NCI-H748 treated with DMSO at 0.1 percent for 48 hours (cell line): ENCODE measurements around the gene USB1.
A peak's percentile ranks its signal among the peaks of the same experiment; 100 is the strongest.

Experiments used
- DNase-seq: peaks from one replicate; lab custom pipeline; 2025; lab: John Stamatoyannopoulos, UW

Gene USB1, protein sequence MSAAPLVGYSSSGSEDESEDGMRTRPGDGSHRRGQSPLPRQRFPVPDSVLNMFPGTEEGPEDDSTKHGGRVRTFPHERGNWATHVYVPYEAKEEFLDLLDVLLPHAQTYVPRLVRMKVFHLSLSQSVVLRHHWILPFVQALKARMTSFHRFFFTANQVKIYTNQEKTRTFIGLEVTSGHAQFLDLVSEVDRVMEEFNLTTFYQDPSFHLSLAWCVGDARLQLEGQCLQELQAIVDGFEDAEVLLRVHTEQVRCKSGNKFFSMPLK

DNA sequence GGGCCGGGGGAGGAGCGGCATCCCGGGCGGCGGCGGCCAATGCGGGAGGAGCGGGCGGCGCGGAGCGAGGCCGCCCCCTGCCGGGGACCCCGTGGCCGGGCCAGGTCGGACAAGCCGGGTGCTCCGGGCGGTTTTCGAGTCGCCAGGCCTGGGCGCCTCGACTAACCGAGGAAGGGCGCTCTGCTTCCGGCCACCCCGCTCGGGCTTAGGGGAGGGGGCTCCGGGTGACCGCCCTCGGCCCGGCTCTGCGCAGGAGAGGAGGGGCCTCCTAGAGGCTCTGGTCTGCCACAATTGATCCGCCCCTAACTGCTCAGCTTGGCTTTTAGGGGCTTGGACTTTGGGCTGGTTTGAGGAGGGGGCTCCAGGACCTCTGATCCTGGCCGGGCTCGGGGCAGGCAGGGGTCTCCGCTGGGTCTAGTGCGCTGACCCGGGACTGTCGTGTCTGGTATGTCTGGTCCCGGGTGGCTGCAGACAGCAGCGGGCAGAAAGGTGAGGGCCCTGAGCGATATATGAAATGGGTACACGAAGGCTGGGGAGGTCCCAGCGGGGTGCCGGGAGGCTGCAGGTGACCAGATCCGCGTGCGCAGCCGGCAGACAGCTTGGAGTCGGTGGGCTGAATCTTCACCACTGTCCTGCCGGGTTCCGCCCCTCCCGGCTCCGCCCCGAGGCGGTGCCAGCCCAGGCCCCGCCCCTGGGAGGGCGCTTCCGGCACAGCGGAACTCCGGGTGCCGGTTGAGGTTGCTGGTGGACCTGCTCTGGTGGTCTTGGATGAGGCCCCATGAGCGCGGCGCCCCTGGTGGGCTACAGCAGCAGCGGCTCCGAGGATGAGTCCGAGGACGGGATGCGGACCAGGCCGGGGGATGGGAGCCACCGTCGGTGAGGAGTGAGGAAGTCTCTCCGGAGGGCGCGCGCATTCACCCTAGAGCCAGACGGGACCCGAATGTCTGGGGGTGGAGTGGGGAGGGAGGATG is at the start of gene USB1:
USB1 (plus strand) TSS at position 702 of the 971 bp plus-strand sequence; CDS start at position 779, 77 bp downstream.
- DNase-seq: peak; percentile 39

DNA sequence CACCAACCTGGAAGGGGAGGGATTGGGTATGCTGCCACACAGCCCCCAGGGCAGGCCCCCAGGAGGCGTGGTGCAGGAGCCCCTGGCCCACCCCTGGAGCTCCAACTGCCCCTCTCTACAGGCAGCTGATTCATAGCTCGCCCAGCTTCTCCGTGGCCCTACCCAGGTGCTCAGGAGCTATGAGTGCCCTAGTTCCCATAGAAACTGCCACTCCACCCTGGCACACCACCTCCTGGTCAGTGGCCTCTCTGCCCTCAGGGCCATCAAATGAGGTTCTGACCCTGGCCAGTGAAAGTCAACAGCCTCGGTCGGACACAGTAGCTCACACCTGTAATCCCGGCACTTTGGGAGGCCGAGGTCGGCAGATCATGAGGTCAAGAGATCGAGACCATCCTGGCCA is 48.3 kb upstream of the USB1 start:
- no peak for DNase-seq

DNA sequence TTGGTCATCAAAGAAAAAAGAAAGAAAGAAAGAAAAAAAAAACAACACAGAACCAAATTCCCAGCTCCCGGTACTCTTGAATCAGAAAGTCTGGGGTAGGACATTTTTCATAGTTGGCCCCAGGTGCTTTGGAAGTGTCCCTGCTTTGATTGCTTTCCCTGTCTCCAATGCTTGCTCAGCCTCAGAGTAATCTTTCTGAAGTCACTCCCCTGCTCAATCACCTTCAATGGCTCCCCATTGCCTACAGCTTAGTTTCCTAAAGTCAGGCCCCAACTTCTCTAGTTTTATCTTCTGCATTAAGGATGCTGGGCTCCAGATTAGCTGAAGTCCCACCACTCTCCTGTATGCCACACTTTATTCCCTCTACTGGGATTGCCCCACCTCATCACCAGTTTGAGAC is 47.4 kb upstream of the USB1 start:
- no peak for DNase-seq

DNA sequence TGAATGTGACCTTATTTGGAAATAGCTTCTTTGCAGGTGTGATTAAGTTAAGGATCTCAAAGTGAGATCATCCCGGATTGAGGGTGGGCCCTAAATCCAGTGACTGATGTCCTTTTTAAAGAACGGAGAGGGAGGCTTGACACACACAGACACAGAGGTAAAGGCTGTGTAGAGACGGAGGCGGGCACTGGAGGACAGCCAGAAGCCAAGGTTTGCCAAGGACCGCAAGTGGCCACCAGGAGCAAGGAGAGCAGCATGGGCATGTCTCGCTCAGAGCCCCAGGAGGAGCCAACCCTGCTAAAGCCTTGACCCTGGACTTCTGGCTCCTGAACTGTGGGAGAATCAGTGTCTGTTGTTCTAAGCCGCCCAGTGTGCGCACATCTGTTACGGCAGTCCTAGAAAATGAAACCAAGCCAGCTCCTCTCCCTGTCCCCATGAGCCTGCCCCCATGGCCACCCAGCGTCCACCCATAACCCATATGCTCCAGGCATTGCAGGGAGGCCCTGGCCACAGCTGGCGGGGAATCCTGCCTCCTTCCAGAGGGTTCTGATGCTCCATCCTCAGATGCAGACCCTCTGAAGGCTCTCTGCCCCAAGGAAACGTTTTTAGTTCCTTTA is 45.5 kb upstream of the USB1 start:
- DNase-seq: no peak

DNA sequence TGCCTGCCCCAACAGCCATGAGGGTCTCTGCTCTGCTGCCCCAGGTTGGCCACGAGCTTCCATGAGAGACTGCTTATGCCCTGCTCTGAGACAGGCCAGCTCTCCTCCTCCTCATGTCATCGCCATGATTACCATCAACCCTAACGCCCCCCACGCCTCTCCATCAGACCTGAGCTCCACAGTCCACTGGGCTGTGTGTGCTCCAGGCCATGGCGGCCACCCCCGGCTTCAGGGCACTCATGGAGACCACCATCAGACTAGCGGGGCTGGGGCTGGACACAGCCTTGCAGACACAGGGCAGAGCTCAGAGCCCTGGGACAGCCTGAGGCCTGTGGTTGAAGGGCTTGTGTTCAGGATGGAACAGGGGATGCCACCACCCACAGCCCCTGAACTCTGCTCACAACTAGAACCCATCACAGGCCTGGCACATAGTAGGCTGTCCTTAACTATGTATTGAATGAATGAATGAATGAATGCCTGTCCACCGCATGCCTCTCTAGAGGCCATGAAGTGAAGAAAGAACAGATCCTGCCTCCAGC is 44.9 kb upstream of the USB1 start:
- no peak for DNase-seq

DNA sequence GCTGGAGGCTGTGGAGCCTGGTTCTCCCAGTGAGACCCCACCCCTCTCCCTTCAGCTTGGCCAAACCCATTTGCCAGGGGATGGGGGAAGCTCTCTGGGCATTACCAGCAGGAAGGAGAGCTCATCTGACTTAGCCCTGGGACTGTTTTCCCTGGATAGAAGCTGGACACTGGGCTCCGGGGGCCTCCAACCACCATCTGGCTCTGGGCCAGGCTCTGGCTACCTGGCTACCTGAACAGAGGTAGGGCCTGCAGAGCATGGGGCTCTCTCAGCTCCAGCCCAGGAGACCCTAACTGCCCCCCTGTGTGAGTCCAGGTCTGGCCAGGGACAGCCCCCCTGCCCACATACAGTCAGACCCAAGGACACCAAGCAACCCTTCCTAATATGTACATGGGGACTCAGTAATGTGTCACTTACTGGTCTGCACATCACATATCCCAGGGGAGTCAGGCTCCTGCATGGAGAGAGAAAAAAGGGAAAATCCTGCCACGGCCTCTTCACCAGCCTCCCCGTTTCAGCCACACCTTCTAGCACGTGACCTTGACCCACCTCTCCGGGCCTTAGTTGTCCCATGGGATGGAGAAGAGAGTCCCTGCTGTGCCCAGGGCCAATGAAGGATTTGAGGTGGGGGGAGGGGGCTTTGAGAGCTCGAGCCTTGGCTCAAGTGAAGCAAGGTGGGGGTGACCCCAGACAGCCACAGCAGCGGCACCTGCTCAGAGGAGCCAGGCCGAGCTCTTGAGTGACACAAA is 44.1 kb upstream of the USB1 start:
- no peak for DNase-seq

DNA sequence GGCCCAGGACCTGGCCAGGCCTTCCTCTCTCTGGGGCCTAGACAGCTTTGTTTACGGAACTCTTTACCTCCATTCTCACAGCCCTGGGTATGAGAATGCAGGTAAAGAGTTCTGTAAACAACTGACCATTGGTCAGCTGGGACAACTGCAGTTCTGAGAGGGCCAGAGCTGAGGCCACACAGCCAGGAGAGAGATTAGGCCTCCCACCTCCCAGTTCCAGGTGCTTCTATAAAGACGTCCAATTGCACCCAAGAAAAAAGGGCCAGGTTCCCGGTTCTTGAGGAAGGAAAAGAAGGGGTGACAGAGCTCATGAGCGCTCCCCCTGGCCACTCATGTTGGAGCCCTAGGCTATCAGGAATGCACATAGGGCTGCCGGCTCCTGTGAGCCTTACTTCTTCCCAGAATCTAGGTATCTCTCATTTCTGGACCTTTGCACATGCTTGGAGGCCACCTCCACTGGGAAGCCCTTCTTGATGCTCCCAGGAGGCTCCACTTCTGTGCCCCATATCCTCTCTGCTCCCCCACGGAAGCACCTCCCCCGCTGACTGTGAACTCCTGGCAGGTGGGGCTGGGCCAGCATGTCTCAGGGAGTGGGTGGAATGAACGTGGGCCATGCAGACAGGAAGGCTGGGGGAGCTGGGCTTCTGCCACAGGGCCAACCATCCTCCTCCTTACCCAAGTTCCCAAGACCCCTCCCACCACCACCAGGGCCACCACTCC is 43.4 kb upstream of the USB1 start:
- DNase-seq: no peak

DNA sequence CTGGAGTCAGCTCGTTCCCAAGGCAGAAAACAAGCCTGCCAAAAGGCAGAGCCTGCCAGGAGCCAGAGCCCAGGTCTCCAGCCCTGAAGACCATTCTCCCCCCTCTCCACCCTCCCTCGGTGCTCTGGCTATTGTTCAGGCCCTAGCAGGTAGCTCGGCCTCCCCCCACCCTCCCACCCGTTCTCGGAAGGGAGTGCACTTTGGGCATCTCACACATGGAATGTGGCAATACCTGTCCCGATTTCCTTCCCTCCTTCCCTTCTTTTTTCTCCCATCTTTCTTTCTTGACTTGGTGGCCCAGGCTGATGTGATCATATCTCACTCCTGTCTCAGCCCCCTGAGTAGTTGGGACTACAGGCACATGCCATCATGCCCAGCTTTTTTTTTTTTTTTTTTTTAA is 42.7 kb upstream of the USB1 start:
- DNase-seq: no peak

DNA sequence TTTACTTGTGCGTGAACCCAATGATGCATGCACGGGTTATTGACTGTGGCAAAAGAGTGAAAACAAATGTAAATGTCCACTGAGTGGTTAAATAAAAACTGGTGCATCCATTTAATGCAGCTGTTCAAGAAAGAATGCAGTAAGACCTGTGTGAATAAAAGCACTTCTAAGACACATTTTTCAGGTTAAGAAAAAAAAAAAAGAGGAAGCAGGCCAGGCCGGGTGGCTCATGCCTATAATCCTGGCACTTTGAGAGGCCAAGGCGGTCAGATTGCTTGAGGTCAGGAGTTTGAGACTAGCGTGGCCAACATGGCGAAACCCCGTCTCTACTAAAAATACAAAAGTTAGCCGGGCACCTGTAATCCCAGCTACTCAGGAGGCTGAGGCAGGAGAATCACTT is 42.1 kb upstream of the USB1 start:
- DNase-seq: no peak

DNA sequence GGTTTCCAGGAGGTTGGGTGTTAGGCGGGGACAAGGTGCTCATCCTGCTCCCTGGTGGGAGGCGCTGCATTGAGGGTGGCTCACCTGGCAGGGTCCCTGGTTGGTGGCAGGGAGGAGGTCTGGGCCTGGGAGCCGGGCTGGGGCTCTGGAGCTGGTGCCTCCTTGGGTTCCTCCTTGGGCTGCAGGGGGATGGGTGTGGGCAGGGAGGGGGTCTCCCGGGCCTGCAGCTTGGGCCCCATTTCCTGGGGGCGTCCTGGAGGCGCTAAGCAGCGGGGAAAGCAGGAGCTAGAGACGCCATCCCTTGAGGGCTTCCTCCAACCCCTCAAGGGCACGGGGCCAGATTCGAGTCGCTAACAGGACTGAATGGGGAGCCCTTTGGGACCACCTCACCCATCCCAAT is 41.4 kb upstream of the USB1 start:
- DNase-seq: no peak

DNA sequence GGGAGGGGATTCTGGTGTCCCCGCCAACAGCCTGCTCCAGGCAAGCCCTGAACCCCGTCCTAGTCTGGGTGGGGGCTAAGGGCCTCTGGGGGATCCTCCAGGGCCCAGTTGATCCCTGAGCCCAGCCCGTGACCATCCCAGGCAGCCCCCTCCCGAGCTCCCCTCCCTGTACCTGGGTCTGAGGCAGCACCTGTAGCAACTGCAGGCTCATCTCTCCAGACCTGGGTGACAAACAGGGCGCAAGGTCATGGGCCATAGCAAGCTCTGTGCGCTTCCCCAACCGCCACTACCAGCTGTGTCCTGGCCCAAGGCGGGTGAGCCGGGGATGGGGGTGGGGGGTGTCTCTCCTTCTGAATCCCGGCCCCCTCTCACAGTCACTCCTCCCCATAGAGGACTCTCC is 40.9 kb upstream of the USB1 start:
- no peak for DNase-seq

DNA sequence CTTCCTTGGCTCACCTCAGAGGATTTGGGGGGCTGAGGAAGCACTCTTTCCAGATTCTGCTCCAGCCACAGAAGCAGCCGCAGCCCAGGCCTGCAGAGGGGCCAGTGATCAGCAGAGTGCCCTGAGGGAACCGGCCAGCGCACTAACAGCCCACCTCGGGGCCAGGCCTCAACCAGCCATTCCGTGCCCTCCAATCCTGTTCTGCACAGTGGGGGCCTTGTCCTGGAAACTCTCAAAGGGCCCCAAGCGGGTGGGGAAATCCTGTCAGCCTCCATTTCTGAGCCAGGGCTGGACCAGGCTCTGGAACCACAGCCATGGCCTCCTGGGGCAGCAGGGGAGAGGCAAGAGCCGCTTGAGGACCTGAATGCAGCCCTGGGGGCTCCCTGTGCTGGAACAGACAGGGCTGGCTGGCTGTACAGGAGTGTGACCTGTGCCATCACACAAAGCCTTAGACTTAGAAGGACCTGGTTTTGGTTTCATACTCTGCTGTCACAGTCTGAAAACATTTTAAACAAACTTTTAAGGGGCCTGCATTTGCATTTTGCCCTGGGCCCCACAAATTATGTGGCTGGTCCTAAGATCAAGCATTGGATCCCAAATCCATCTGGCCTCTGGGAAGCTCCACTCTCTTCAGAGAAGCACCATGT is 40.3 kb upstream of the USB1 start:
- DNase-seq: no peak

DNA sequence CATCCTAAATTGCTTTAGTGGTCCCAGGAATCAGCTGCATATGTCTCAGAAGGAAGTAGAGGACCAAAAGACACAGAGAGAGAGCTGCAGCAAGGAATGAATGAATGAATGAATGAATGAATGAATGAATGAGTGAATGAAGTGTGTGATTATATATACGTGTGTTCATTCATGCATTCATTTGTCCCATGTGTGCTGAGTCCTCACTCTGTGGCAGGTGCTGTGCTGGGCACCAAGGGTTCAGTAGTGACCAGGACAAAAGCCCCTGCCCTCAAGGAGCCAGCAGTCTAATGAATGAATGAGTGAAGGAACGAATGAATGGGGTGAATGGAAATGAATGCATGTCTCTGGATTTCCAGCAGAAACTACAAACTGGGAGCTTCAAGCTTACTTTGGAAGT is 39.7 kb upstream of the USB1 start:
- no peak for DNase-seq

DNA sequence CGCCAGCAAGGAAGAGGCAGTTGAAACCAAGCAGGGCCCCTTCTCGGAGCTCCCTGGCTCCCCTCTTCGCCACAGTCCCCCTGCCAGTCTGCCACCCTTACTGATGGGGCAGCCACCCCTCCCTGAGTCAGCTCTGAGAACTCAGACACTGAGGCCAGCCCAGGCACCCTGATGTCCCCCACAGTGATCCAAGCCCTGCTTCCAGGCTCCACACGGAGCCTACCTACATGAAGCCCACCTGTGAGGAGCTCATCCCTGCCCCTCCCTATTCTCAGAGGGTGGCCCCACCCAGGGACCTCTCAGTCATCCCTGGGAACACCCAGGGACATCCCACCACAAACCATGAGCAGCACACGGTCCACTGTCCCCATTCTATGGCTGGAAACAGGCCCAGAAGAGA is 39.2 kb upstream of the USB1 start:
- no peak for DNase-seq

DNA sequence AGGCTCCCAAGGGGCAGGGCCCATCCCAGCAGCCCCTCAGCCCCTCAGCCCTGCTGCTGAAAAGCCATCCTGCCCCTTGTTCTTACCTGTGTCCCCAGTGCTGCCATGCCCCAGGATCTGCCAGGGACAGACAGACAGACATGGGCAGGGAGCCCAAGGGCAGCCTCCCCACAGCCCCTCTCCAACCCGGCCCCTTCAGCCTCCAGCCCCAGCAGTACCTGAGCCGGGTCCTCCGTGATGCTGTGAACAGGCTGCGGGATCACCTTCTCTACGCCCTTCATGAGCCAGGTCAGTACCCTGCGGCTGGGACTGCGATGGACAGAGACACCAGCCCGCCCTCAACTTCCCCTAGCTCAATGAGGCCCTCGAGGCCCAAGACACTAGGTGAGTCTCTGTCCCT is 38.5 kb upstream of the USB1 start:
- no peak for DNase-seq

DNA sequence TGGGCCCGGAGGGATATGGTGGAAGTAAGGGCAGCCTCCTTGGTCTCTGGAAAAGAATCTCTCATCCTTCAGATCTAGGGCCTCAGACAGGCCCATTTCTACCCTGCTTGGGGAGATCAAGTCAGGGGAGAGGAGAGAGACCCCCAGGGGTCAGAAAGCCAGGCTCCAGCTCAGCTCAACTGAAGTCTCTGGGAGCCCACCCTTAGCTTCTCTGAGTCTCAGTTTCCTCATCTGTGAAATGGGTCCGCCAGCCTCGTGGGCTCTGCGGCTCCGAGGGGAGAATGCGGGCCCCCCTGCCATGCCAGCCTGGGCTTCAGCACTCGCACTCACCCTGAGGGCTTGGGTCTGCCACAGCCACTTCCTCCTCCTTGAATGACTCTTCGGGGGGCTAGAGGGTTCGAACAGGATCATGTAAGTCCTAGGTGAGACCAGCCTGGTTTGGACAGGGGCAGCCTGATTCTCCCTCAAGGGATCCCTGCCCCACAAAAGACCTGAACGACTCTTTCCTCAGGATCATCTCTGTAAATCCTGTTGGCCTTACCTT is 37.0 kb upstream of the USB1 start:
- no peak for DNase-seq

DNA sequence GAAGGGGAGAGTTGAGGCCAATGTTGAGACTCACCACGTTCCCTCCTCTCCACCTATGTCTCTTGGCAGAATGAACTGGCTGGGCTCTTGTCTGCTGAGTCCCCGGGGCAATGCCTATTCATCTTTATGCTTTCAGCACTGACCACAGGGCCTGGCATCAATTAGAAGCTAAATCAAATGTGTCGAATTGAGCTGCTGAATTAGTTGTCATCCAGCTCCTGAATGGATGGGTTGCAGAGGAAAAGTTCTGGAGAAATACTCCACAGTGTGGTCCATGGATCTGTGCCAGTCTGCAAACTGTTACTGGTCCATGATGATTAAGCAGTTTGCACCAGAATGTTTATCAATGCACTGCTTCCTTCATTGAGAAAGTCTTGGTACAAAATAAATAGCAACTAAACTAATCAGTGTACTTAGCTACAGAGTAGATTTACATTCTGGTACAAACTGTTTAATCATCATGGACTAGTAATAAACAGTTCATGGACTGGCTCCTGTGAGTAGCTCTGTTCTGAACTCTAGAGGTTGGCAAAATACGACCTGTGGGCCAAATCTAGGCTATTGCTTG is 34.9 kb upstream of the USB1 start:
- DNase-seq: no peak

DNA sequence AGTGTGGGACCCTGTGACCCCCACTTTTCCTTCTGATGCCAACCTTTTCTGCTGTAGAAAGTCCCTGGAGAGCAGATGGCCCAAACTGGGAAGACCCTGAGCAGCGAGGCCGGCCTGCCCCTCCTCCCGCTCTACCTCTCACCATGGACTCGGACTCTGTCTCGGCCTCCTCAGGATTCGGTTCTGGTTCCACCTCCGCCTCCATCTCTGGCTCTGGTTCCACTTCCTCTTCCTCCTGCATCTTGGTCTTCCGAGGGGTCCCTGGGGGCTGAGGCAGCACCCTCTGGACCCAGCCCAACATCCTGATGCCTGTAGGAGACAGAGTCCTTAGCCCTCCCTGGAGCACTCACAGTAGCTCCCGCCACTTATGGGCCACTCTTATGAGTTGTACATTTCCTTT is 34.2 kb upstream of the USB1 start:
- no peak for DNase-seq

DNA sequence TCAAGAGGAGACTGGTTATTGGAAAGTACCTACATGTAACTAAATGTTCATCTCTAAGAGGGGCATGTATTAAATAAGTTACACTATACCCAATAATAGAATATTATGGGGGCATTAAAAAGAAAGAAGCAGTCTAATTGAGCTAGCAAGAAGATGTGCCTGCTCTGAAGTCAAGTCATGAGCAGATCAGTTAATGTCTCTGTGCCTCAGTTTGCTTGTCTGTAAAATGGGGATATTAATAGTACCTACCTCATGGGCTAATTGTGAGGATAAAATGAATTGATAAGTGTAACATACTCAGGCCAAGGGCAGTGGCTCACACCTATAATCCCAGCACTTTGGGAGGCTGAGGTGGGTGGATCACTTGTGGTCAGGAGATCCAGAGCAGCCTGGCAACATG is 33.3 kb upstream of the USB1 start:
- DNase-seq: no peak

DNA sequence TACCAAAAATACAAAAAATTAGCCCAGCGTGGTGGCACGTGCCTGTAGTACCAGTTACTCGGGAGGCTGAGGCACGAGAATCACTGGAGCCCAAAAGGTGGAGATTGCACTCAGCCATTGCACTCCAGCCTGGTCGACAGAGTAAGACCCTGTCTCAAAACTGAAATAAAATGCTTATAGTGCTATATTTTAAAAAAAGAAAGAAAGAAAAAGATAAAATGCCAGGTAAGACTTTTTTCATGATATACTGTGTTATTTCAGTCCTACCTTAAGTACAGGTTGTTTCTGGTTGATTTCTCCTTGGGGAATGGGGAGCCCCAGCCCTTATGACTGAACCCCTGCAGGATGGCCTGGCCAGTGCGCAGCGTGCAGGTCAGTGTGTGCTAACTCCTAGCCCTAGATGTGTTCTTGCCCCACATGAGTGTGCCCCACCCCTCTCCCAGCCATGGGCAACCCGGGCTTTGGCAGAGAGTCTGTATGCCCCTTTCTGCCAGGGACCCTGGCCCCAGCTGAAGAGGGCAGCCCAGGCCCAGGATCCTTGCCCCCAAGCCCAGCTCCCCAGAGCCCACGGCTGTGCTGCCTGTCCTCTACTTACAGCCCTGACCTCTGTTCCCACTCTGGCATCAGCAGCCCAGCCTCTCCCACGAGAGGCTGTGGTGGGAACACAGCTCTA is 31.6 kb upstream of the USB1 start:
- DNase-seq: no peak
